GM23338 (cell line): ENCODE data around the gene MKNK1. TPM values are rescaled to one million over a fixed set of nuclear protein-coding genes. Genes with fewer than 3 reads are reported as not detected.
A peak's percentile ranks its signal among the peaks of the same experiment; 100 is the strongest.

Experiments used
- ATAC-seq: fragments of 200-7000 bp; cut with Tn5 transposase; 3 replicates; pipeline ENCODE4 v1.9.1; 2020
- DNase-seq: peaks from one replicate; pipeline ENCODE4 v3.0.0-alpha.2; 2015; ENCODE audit warnings: low spot score
- H2AFZ ChIP-seq: fragments of 200-600 bp; sonication (generic); 2 replicates; pipeline ENCODE4 v1.8.0; 2016; ENCODE audit warnings: antibody characterized with exemption, mild to moderate bottlenecking, moderate library complexity
- H3F3A ChIP-seq: fragments of 200-600 bp; sonication (generic); replicated peaks from 2 replicates; pipeline ENCODE4 v1.8.0; 2017; ENCODE audit warnings: antibody characterized with exemption, mixed run types, low read depth
- H3K27ac ChIP-seq: fragments of 200-600 bp; sonication (generic); 2 replicates; pipeline ENCODE4 v1.6.1; 2016; ENCODE audit warnings: low read depth
- H3K27me3 ChIP-seq: fragments of 200-600 bp; sonication (generic); 2 replicates; pipeline ENCODE4 v1.8.0; 2016; ENCODE audit warnings: mild to moderate bottlenecking, mixed run types, moderate library complexity; ENCODE audit not compliant: insufficient read depth
- H3K36me3 ChIP-seq: fragments of 200-600 bp; sonication (generic); 2 replicates; pipeline ENCODE4 v1.8.0; 2016; ENCODE audit warnings: mild to moderate bottlenecking; ENCODE audit not compliant: insufficient read depth
- H3K4me1 ChIP-seq: fragments of 200-600 bp; sonication (generic); 2 replicates; pipeline ENCODE4 v1.8.0; 2016; ENCODE audit warnings: mild to moderate bottlenecking, moderate library complexity; ENCODE audit not compliant: insufficient read depth
- H3K4me2 ChIP-seq: fragments of 200-600 bp; sonication (generic); 2 replicates; pipeline ENCODE4 v1.7.1; 2017; ENCODE audit warnings: mixed run types
- H3K4me3 ChIP-seq: fragments of 200-600 bp; sonication (generic); 2 replicates; pipeline ENCODE4 v1.6.1; 2016; ENCODE audit warnings: mixed run types
- H3K79me2 ChIP-seq: fragments of 200-600 bp; sonication (generic); replicated peaks from 2 replicates; pipeline ENCODE4 v1.8.0; 2017; ENCODE audit warnings: mild to moderate bottlenecking; ENCODE audit not compliant: insufficient read depth
- H3K9me2 ChIP-seq: fragments of 200-600 bp; sonication (generic); 2 replicates; pipeline ENCODE4 v1.8.0; 2017; ENCODE audit not compliant: insufficient read depth
- H4K20me1 ChIP-seq: fragments of 200-600 bp; sonication (generic); replicated peaks from 2 replicates; pipeline ENCODE4 v1.8.0; 2017; ENCODE audit warnings: mild to moderate bottlenecking; ENCODE audit not compliant: insufficient read depth
- H3K27ac Mint-ChIP-seq: 2 replicates; pipeline ENCODE4 v1.8.0; 2020; ENCODE audit warnings: inconsistent platforms, mild to moderate bottlenecking, moderate library complexity, mixed read lengths
- H3K27me3 Mint-ChIP-seq: 3 replicates; pipeline ENCODE4 v1.8.0; 2022; ENCODE audit warnings: low read depth, mild to moderate bottlenecking, moderate library complexity, mixed read lengths, inconsistent platforms; ENCODE audit not compliant: insufficient read depth, poor library complexity
- H3K36me3 Mint-ChIP-seq: 3 replicates; pipeline ENCODE4 v1.8.0; 2021; ENCODE audit warnings: low read depth, mild to moderate bottlenecking, inconsistent platforms, moderate library complexity, mixed read lengths
- H3K4me1 Mint-ChIP-seq: 3 replicates; pipeline ENCODE4 v1.8.0; 2020; ENCODE audit warnings: mild to moderate bottlenecking, inconsistent platforms, mixed read lengths
- H3K4me3 Mint-ChIP-seq: 3 replicates; pipeline ENCODE4 v1.8.0; 2021; ENCODE audit warnings: moderate library complexity, mild to moderate bottlenecking, inconsistent platforms, mixed read lengths
- H3K9me3 Mint-ChIP-seq: 3 replicates; pipeline ENCODE4 v1.8.0; 2020; ENCODE audit warnings: moderate library complexity, mild to moderate bottlenecking, inconsistent platforms, mixed read lengths
- CREB1 ChIP-seq: fragments of 250-450 bp; sonication (Bioruptor Pico); IDR thresholded peaks from 2 replicates; pipeline ENCODE4 v1.5.0; 2020; ENCODE audit warnings: low read depth, mild to moderate bottlenecking, moderate library complexity
- CTCF ChIP-seq, 2 experiments: fragments of 200-600 bp in 1 of 2; sonication (generic) in 1 of 2; conservative IDR thresholded peaks; 2 replicates each; pipeline versions ENCODE4 v1.5.1 to v1.6.1; 2016 to 2017; ENCODE audit warnings: antibody characterized with exemption in 2 of 2, low read depth in 2 of 2, mild to moderate bottlenecking in 2 of 2, moderate library complexity in 1 of 2
- ETS1 ChIP-seq: IDR thresholded peaks from 2 replicates; pipeline ENCODE4 v1.6.1; 2016; ENCODE audit warnings: antibody characterized with exemption
- EZH2 ChIP-seq: fragments of 200-600 bp; sonication (generic); IDR thresholded peaks from one replicate; pipeline ENCODE4 v1.8.0; 2017; ENCODE audit warnings: antibody characterized with exemption, mild to moderate bottlenecking, low read depth; ENCODE audit not compliant: unreplicated experiment
- NANOG ChIP-seq: IDR thresholded peaks from 2 replicates; pipeline ENCODE4 v1.6.1; 2016; ENCODE audit warnings: antibody characterized with exemption, borderline replicate concordance
- ZNF331 ChIP-seq: fragments of 250-450 bp; sonication (Bioruptor Pico); IDR thresholded peaks from 2 replicates; pipeline ENCODE4 v1.5.0; 2020; ENCODE audit warnings: low read depth, mild to moderate bottlenecking, moderate library complexity
- polyA plus RNA-seq: library from polyadenylated mRNA; unstranded; fragments of >200 nt; fragmentation: Nextera tagmentation; extraction: Ambion mirVana; gene quantifications from 2 replicates; pipeline ENCODE4 v1.2.1, GENCODE V29; 2016
- total RNA-seq: library from RNA; depleted of rRNA; stranded (reverse); fragments of >200 nt; shearing (Covaris generic); gene quantifications from 2 replicates; pipeline ENCODE4 v1.2.3, GENCODE V29; 2014

The MKNK1 gene
- total and polyA plus RNA-seq, 2 experiments from 2014 or later: 11.8 to 20.5 TPM

GRCh38 chr1:46552357-46553237 is 51.5 kb downstream of the MKNK1 start:
- Mint-ChIP-seq H3K27me3 (peaks cover 9% of the 10 kb centered on the region), H3K4me3 (no peak overlapping the region), H3K4me1 (peaks cover 24% of the 10 kb centered on the region), H3K27ac (no peak overlapping the region), H3K9me3 (no peaks in the 10 kb centered on the region), H3K36me3 (no peaks in the 10 kb centered on the region)
- Histone ChIP-seq H3K9me2 (no peaks in the 10 kb centered on the region), H3K27me3 (0 out of 2 replicates have a peak, but pooled peaks cover 4% of the 10 kb centered on the region), H3K27ac (no peak overlapping the region), H3K36me3 (no peaks in the 10 kb centered on the region), H2AFZ (no peak overlapping the region), H3F3A (no peaks in the 10 kb centered on the region), H3K4me2 (no peak overlapping the region), H4K20me1 (no peaks in the 10 kb centered on the region), H3K79me2 (no peaks in the 10 kb centered on the region), H3K4me3 (no peak overlapping the region), H3K4me1 (peaks cover 15% of the 10 kb centered on the region; the same call in 1 of the 2 replicates)
- TF ChIP-seq ZNF331 (CRISPR knock-in tag): no peak
- no peak for TF ChIP-seq ETS1
- TF ChIP-seq NANOG: no peak
- TF ChIP-seq CTCF (conservative IDR thresholded peaks at IDR 0.05; ENCODE audit: low read depth in 2 of 2): no peak
- TF ChIP-seq EZH2: no peak
- no peak for DNase-seq
- no peak for ATAC-seq

- peaks cover 15% of the 10 kb centered on the region; the same call in 1 of the 2 replicates for H3K4me1 ChIP-seq
- ATAC-seq (no peak), DNase-seq (no peak)
- no peak within 1 kb of the TSS for H3K4me3 ChIP-seq
- H3K27ac ChIP-seq: no peak within 1 kb of the TSS
- H3K79me2 ChIP-seq: no peaks in the 10 kb centered on the region
- H3K27me3 Mint-ChIP-seq: peaks cover 14% of the 10 kb centered on the region
- peak within 1 kb of the TSS; percentile 67 for H3K4me2 ChIP-seq
- peak within 1 kb of the TSS; percentile 94; the same call in 1 of the 2 replicates for H2AFZ ChIP-seq
- H3K27me3 ChIP-seq: peaks cover 12% of the 10 kb centered on the region
- no peaks in the 10 kb centered on the region for H3K36me3 Mint-ChIP-seq
- no peak within 1 kb of the TSS for H3K27ac Mint-ChIP-seq
- TF ChIP-seq ZNF331 (CRISPR knock-in tag): no peak
- TF ChIP-seq CTCF (conservative IDR thresholded peaks at IDR 0.05; ENCODE audit: low read depth in 2 of 2): no peak
- no peak for TF ChIP-seq NANOG
- no peak for TF ChIP-seq CREB1
- no peak within 1 kb of the TSS for H3K4me3 Mint-ChIP-seq
- H4K20me1 ChIP-seq: no peaks in the 10 kb centered on the region
- H3K4me1 Mint-ChIP-seq: peaks cover 22% of the 10 kb centered on the region
- no peaks in the 10 kb centered on the region for H3K9me2 ChIP-seq
- H3K9me3 Mint-ChIP-seq: no peaks in the 10 kb centered on the region
- no peaks in the 10 kb centered on the region for H3F3A ChIP-seq
- H3K36me3 ChIP-seq: no peaks in the 10 kb centered on the region
These were observed 52.4 kb downstream of the MKNK1 start, which contains the start of gene KNCN for GRCh38 chr1:46551597-46552095. Gene KNCN (minus strand): TSS chr1:46551647. CDS start chr1:46551215, 432 bp downstream.
